ENCODE results near the gene SIGLEC12.

SIGLEC12 gene

DNA sequence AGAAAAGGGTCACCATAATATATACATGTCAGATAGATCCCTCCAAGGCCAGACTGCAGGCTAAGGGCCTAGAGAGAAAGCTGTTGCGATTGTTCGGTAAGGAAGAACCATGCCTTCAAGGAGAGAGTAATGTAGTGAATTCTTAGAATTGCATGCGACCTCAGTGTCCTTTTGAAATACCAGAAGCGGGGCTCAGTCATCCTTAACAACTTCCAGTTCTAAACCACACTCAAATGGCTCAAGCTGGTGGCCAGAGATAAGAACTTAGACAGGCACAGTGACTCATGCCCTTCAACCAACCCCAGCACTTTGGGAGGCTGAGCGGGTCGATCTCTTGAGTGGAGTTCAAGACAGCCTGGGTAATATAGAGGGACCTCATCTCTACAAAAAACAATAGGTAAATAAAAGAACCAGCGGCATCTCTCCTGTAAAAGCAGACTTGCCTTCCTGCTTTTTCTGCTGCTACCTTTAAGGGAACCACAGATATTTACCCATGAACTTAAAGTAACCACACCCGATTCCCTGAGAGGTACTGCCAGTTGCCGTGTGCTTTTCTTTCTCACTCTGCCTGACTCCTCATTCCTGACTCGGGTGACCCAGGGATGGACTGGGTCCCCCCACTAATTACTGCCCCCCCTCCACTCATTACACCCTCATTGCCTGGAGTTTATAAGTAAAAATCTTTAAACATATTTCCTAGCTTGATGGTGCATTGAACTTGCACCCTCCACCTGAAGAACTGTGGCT, 45.2 kb upstream of the SIGLEC12 start:
- no peak for TF ChIP-seq CTCF (IDR thresholded peaks at IDR 0.05; ENCODE audit: low read depth, low read length)
- DNase-seq (ENCODE audit: extremely low read depth, low read depth) = no peak

DNA sequence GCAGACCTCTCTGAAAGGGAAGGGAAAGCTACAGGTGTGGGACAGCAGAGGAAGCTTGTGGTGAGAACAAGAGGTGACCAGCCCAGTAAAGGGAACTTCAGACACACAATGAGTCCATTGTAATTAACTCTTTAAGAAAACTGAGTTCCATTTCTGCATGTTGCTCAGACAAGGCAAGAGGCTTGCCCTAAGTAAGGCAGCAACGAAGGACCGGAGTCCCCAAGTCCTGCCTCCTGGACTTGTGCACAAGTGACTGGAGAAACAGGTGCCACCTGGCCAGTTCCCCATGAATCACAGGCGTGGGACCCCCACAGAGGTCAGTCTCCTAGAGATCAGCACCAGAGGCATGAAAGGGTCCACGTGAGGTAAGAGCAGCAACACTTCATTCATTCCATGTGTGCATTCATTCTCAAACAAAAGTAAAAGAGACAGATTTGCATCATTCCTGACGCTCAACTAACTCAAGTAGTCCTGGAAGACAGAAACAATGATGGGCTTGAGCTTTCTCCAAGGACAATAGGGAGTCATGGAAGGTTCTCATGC, 44.6 kb upstream of the SIGLEC12 start:
- TF ChIP-seq CTCF (IDR thresholded peaks at IDR 0.05; ENCODE audit: low read depth, low read length) = no peak
- DNase-seq (ENCODE audit: extremely low read depth, low read depth) = no peak

GRCh38 chr19:51544038-51544437, 42.4 kb upstream of the SIGLEC12 start:
- no peak for DNase-seq (ENCODE audit: extremely low read depth, low read depth)
- no peak for TF ChIP-seq CTCF (IDR thresholded peaks at IDR 0.05; ENCODE audit: low read depth, low read length)

DNA sequence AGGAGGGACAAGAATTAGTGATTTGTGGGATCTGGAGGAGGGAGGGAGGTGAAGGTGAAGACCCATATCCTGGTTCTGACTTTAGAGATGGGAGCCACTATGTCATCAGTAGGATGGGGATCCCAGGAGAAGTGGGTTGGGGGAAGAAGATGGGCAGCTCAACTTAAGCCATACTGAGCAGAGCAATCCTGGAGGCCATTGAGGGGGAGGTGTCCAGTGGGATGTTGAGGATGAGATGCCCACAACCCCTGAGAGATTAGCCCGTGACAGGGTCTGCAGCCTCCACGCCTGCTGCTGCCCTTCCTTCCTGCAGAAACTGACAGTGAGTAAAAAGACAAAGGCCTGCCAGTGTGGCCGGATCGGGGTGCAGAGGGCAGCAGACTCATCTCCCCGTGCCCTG, 41.1 kb upstream of the SIGLEC12 start:
- TF ChIP-seq CTCF (IDR thresholded peaks at IDR 0.05; ENCODE audit: low read depth, low read length) = no peak

GRCh38 chr19:51541458-51542357, 40.1 kb upstream of the SIGLEC12 start:
- no peak for DNase-seq (ENCODE audit: extremely low read depth, low read depth)
- TF ChIP-seq CTCF (IDR thresholded peaks at IDR 0.05; ENCODE audit: low read depth, low read length) = no peak

More for the DNA sequence above, 41.1 kb upstream of the SIGLEC12 start:
- DNase-seq (ENCODE audit: extremely low read depth, low read depth) = no peak

- TF ChIP-seq CTCF (IDR thresholded peaks at IDR 0.05; ENCODE audit: low read depth, low read length) = no peak
- no peak for DNase-seq (ENCODE audit: extremely low read depth, low read depth)
Observed at GRCh38 chr19:51539821-51540366, 38.3 kb upstream of the SIGLEC12 start.
